Stimulated activated CD4-positive, alpha-beta T cell treated with anti-CD3 and anti-CD28 coated beads, Interleukin-15, amount 100 ng/mL, for 24 hours (primary cell): ENCODE measurements around the gene FITM2.
"Not testable (repeated sequence)": the region's sequence is repeated elsewhere in the genome, so short reads cannot be mapped to it uniquely, and the experiment has no call there.

Experiments used
- DNase-seq: peaks from one replicate; pipeline ENCODE4 v3.0.0-alpha.2; 2020

FITM2 gene

GRCh38 chr20:44310664-44311639 is at the start of gene FITM2:
TSS of gene FITM2 (minus strand) at chr20:44311202. CDS start at chr20:44311148, 54 bp downstream.
- DNase-seq, result peak; percentile 99

GRCh38 chr20:44360221-44360620 is 49.2 kb upstream of the FITM2 start:
- DNase-seq, result no peak

GRCh38 chr20:44358776-44359175 is 47.8 kb upstream of the FITM2 start:
- no peak for DNase-seq

GRCh38 chr20:44357555-44358125 is 46.6 kb upstream of the FITM2 start:
- no peak for DNase-seq

GRCh38 chr20:44357020-44357419 is 46.0 kb upstream of the FITM2 start:
- DNase-seq, result no peak

- no peak for DNase-seq
These were observed 45.3 kb upstream of the FITM2 start for GRCh38 chr20:44356353-44356723.

- DNase-seq, result no peak
These were observed 44.7 kb upstream of the FITM2 start, which contains the start of gene HNF4A for GRCh38 chr20:44355498-44356352. TSS of gene HNF4A (plus strand) at chr20:44355699. CDS start at chr20:44355805, 106 bp downstream.

GRCh38 chr20:44354979-44355497 is 44.0 kb upstream of the FITM2 start:
- DNase-seq, result no peak

- DNase-seq, result no peak
These were observed 39.6 kb upstream of the FITM2 start for GRCh38 chr20:44350567-44350966.

GRCh38 chr20:44349349-44349748 is 38.3 kb upstream of the FITM2 start:
- no peak for DNase-seq

- DNase-seq, result no peak
These were observed 37.2 kb upstream of the FITM2 start for GRCh38 chr20:44348168-44348659.

GRCh38 chr20:44345941-44346340 is 34.9 kb upstream of the FITM2 start:
- not testable (repeated sequence) for DNase-seq

GRCh38 chr20:44345147-44345546 is 34.1 kb upstream of the FITM2 start:
- no peak for DNase-seq

GRCh38 chr20:44344723-44345122 is 33.7 kb upstream of the FITM2 start:
- no peak for DNase-seq

- no peak for DNase-seq
These were observed 32.2 kb upstream of the FITM2 start for GRCh38 chr20:44343162-44343675.

GRCh38 chr20:44342248-44342647 is 31.2 kb upstream of the FITM2 start:
- DNase-seq, result no peak

GRCh38 chr20:44336725-44337380 is 25.9 kb upstream of the FITM2 start, which contains the start of gene R3HDML:
TSS of gene R3HDML (plus strand) at chr20:44337043. CDS start at chr20:44337158, 115 bp downstream.
- DNase-seq, result no peak

- DNase-seq, result no peak
These were observed 25.1 kb upstream of the FITM2 start for GRCh38 chr20:44336086-44336485.

- DNase-seq, result no peak
These were observed 24.7 kb upstream of the FITM2 start for GRCh38 chr20:44335675-44336074.

- DNase-seq, result no peak
These were observed 23.7 kb upstream of the FITM2 start for GRCh38 chr20:44334709-44335108.

- DNase-seq, result no peak
These were observed 23.3 kb upstream of the FITM2 start for GRCh38 chr20:44334306-44334705.

GRCh38 chr20:44331201-44331600 is 20.2 kb upstream of the FITM2 start:
- no peak for DNase-seq
